ENCODE results near the gene LSAMP. TPM values are rescaled to one million over a fixed set of nuclear protein-coding genes. Genes with fewer than 3 reads are reported as not detected.

LSAMP gene
- total and polyA plus RNA-seq, 2 of the 8 experiments (the other 6 are each of a cell fraction or from before 2014, with no cell fraction given) = 1.8 to 5.7 TPM

DNA sequence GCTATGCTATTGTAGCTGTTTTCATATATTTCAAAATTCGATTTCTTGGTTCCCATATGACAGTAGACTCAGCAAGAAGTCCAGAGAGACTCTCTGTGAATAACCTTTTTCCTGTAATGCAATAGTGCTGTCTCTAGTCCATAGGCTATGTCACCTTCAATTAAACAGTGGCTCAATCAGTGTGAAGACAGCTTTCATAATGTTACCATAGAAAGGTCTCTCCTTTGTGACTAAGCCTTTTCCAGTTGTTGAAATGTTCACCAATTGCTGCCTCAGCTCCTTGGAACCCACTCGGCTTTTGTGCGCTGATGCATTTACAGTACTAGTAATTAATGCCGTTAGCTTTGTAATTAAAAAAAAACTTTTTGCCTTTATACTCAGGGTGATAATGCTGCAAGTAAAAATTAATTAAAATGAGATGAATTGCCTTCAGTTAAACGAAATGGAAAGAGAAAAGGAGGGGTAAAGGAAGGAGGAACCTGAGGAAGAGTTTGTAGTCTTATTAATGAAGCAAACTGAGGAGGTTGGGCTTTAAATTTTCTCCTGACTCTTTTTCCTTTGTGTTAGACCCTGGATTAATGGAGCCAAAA lies 214.8 kb downstream of the LSAMP start:
- H3K23me2 ChIP-seq (ENCODE audit: low read depth, low read length) = no peaks in the 10 kb centered on the region; the same call in 1 of the 2 replicates
- no peaks in the 10 kb centered on the region for H3K27me3 ChIP-seq (replicated peaks in 1 of 4; ENCODE audit: control insufficient read depth in 3 of 4, extremely low read depth in 1 of 4, insufficient read depth in 3 of 4, low read length in 3 of 4)
- H3K79me1 ChIP-seq (ENCODE audit: low read depth, low read length) = no peaks in the 10 kb centered on the region
- H3K9me3 ChIP-seq (ENCODE audit: insufficient read depth in 2 of 2, low read depth in 1 of 2, low read length in 1 of 2) = no peaks in the 10 kb centered on the region
- no peak overlapping the region for H2AFZ ChIP-seq (ENCODE audit: low read length)
- no peaks in the 10 kb centered on the region for H3K36me3 ChIP-seq (ENCODE audit: control insufficient read depth in 2 of 4, insufficient read depth in 4 of 4, low read length in 3 of 4)
- H3K56ac ChIP-seq (replicated peaks; ENCODE audit: insufficient read length, low read depth, low read length) = no peak overlapping the region
- H4K5ac ChIP-seq (ENCODE audit: insufficient read length, low read depth, low read length) = no peak overlapping the region
- no peaks in the 10 kb centered on the region for H3K4me1 ChIP-seq (replicated peaks in 1 of 4; ENCODE audit: control insufficient read depth in 3 of 4, insufficient read depth in 4 of 4, low read length in 3 of 4)
- no peak overlapping the region for H2BK20ac ChIP-seq (ENCODE audit: low read length)
- FAIRE-seq (no peak), DNase-seq (ENCODE audit: low read depth in 1 of 2, low spot score in 2 of 2) (no peak)
- H2AK5ac ChIP-seq (ENCODE audit: low read depth, low read length) = no peak overlapping the region
- H3K4ac ChIP-seq (replicated peaks; ENCODE audit: insufficient read length, low read depth, low read length) = no peak overlapping the region
- ChIA-PET POLR2A (ENCODE audit: partially characterized antibody) (no interaction called here), CTCF (ENCODE audit: partially characterized antibody) (interaction anchor here (1.1 kb wide), 1 partner anchor 11 kb away, joined by 4 read pairs; no protein-coding TSS in a partner anchor)
- no peak overlapping the region for H3K14ac ChIP-seq (ENCODE audit: insufficient read length)
- no peak overlapping the region for H3K4me2 ChIP-seq (ENCODE audit: insufficient read depth in 1 of 2, low read depth in 2 of 2, low read length in 2 of 2)
- no peak overlapping the region for H3K27ac ChIP-seq (ENCODE audit: low read depth, low read length)
- H2BK12ac ChIP-seq (ENCODE audit: low read depth, low read length) = no peak overlapping the region
- no peak overlapping the region for H4K91ac ChIP-seq (replicated peaks; ENCODE audit: insufficient read length, low read length)
- H3K79me2 ChIP-seq (ENCODE audit: control insufficient read depth in 1 of 2, insufficient read depth in 2 of 2, low read length in 2 of 2) = no peaks in the 10 kb centered on the region
- H2BK5ac ChIP-seq (ENCODE audit: low read depth, low read length) = no peak overlapping the region
- TF ChIP-seq CEBPB (IDR thresholded peaks at IDR 0.05; ENCODE audit: low read depth, low read length) = no peak
- TF ChIP-seq EZH2 (IDR thresholded peaks at IDR 0.05; ENCODE audit: low read depth, low read length, severe bottlenecking) = no peak
- no peak overlapping the region for H2BK15ac ChIP-seq (ENCODE audit: low read length)
- H3K9ac ChIP-seq (replicated peaks in 1 of 4; ENCODE audit: extremely low read depth in 1 of 4, low read depth in 3 of 4, low read length in 3 of 4) = no peak overlapping the region
- no peak overlapping the region for H2BK120ac ChIP-seq (replicated peaks; ENCODE audit: low read depth, low read length)
- H3K18ac ChIP-seq (ENCODE audit: extremely low read depth, low read length) = no peak overlapping the region
- no peaks in the 10 kb centered on the region for H4K20me1 ChIP-seq (replicated peaks in 1 of 2; ENCODE audit: control insufficient read depth in 1 of 2, insufficient read depth in 2 of 2, low read length in 2 of 2)
- H3K4me3 ChIP-seq (ENCODE audit: extremely low read depth in 1 of 4, insufficient read depth in 2 of 4, low read depth in 3 of 4, low read length in 4 of 4) = no peak overlapping the region
- no peak overlapping the region for H4K8ac ChIP-seq (ENCODE audit: extremely low read depth, insufficient read depth, low read length)
- H3K23ac ChIP-seq (ENCODE audit: insufficient read length) = no peak overlapping the region
- WGBS, 2 experiments (ENCODE audit: extremely low coverage in 1 of 2, insufficient coverage in 1 of 2, insufficient read length in 1 of 2, insufficient replicate concordance in 2 of 2, low coverage in 1 of 2, low lambda C conversion rate in 2 of 2, missing lambda C conversion rate in 1 of 2) = 91% methylated on average over 5 of the region's 5 CpGs; no CpG with 5 or more reads in 1 of the 2 experiments

Measured in H1 (cell line).